Mammary epithelial cell (primary cell): ENCODE measurements around the gene GALK2.

ENCODE experiments used
- CTCF ChIP-seq, 2 donors: IDR thresholded peaks in 1 of 2; conservative IDR thresholded peaks in 1 of 2; 2 replicates each; pipeline ENCODE4 v1.5.1; 2011 to 2012; ENCODE audit warnings: inconsistent platforms in 2 of 2, low read length in 2 of 2, mild to moderate bottlenecking in 2 of 2, control low read depth in 1 of 2, low read depth in 1 of 2; ENCODE audit not compliant: insufficient read depth in 1 of 2; ENCODE audit errors: extremely low read depth in 1 of 2
- EZH2 ChIP-seq: IDR thresholded peaks from 2 replicates; pipeline ENCODE4 v1.6.1; 2012; ENCODE audit warnings: low read length, inconsistent platforms, borderline replicate concordance

- TF ChIP-seq CTCF (conservative IDR thresholded peaks at IDR 0.05 in 1 of 2, IDR thresholded peaks at IDR 0.05 in 1 of 2; ENCODE audit: extremely low read depth in 1 of 2, insufficient read depth in 1 of 2, low read depth in 1 of 2, low read length in 2 of 2) (no peak), EZH2 (no peak)
Observed at GRCh38 chr15:49200347-49200746, 30.3 kb downstream of the GALK2 start.
